EL (cell line): ENCODE results near the gene ITGBL1.
A peak's percentile ranks its signal among the peaks of the same experiment; 100 is the strongest.

Source experiments
- DNase-seq: peaks from one replicate; pipeline ENCODE4 v3.0.0-alpha.2; 2016

Gene ITGBL1

GRCh38 chr13:101572456-101572855 is 120.0 kb downstream of the ITGBL1 start:
- peak; percentile 53 for DNase-seq

GRCh38 chr13:101575581-101575980 is 123.1 kb downstream of the ITGBL1 start:
- DNase-seq = no peak

GRCh38 chr13:101576455-101576854 is 124.0 kb downstream of the ITGBL1 start:
- DNase-seq = peak; percentile 13

DNA sequence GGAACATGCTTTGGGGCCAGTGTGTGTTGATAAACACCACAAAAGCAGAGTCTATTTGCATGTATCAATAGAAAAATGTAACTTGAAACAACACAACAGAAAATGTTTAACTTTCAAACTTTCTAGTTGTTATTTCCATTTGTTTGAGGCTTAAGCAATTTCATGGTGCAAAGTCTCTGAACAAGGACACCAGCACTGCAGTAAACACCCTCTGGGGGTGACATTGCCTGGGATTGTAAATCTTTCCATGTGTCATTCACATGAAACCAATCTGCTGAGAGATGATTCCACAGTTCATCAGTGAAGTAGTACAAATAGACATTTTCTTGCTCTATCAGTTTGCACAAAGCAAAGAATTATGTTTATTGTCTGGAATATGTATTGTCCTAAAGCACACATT is 124.5 kb downstream of the ITGBL1 start:
- no peak for DNase-seq

DNA sequence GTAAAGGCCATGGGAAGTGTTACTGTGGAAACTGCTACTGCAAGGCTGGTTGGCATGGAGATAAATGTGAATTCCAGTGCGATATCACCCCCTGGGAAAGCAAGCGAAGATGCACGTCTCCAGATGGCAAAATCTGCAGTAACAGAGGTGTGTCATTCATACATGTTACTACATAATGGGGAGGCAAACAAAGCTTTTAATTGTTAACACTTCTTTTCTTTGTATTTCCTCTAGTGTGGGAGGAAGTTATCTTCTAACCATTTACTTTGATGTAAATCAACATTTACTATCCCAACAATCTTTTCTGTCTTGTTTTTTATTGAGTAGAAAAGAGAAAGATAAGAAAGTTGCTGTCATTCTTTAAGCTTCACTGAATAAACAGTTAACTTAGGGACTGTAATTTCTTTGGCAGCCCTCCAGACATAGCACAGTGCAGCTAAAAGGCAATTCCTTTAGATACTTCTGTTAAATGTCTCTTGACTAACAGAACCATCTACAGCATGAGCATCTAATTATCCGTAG is 126.9 kb downstream of the ITGBL1 start:
- peak; percentile 60 for DNase-seq

DNA sequence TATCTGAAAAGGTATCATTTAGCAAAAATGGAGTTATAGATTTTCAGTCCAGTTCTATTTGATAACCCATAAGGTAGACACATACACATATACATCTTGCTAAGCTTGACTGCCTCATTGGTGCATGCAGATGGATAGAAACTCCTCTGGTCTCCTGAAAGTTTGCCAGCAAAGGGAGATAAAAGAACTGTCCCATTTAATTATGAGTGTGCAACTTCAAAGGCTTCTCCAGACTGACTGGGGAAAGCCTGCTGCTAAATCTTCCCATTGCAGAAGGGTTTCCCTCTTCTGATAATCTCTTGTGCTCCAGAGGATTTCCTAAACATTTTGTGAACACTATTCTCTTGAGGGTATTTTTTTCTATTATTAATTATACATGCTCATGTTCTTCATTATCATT is 131.9 kb downstream of the ITGBL1 start:
- no peak for DNase-seq

DNA sequence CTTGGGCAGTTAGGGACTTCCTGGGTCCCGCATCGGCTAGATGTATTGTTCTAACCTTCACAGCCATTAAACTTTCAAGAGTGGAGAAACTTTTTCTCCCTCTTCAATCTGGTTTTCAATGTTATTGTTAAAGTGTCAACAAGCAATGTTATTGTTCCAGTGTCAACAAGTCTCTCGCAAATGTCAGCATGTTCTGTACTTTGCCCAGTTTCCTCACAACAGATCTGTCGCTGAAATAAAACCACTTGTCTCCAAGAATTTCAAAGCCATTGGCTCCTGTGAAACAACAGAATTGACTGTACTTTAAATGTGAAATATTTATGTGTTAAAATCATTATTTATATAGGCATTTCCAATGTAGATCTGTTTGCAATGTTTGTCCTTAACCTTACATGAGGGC is 138.0 kb downstream of the ITGBL1 start:
- DNase-seq = no peak

DNA sequence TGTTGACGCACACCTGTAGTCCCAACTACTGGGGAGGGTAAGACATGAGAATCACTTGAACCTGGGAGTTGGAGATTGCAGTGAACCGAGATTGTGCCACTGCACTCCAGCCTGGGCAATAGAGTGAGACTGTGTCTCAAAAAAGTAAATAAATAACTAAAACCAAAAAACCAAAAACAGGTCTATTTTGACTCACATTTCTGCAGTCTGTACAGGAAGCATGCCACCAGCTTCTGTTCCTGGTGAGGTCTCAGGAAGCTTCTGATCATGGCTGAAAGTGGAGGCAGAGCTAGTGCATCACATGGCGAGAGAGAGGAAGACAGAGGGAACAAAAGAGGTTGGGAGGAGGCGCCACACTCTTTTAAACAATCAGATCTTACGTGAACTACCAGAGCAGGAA is 142.5 kb downstream of the ITGBL1 start:
- DNase-seq = no peak

DNA sequence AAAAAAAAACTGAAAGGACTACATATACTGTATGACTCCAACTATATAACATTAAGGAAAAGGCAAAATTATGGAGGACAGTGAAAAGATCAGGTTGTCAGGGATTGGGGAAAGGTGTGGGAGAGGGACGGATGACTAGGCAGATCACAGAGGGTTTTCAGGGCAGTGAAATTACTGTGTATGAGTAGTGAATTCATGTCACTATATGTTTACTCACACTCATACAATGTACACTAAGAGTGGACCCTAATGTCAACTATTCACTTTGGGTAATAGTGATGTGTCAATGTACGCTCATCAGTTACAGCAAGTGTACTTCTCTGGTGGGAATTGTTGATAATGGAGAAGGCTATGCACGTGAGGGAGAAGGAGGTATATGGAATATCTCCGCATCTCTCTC is 144.3 kb downstream of the ITGBL1 start:
- no peak for DNase-seq

GRCh38 chr13:101611491-101612475 is 159.3 kb downstream of the ITGBL1 start:
- DNase-seq = no peak

- no peak for DNase-seq
Measured at GRCh38 chr13:101612735-101613134, 160.3 kb downstream of the ITGBL1 start.

DNA sequence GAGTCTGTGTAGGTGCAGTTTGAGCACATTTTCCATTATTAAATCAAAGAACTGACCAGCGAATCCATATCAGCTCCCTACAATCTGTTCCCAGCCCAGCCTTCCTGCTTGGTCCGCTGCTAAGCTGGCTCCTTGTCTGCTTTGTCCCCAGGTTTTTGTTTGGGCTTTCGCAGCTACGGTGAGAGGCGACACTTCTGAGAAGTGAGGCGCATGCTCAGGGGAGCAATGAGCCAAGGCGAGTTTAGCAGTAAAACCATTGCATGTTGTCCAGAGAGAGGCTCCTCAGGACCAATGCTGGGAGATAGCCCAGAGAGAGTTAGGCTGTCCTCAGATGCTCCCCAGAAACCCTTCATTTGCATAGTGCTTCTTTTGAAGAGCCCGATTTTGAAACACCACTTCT is 162.0 kb downstream of the ITGBL1 start:
- DNase-seq = no peak

GRCh38 chr13:101618440-101619187 is 166.1 kb downstream of the ITGBL1 start:
- DNase-seq = no peak

GRCh38 chr13:101621099-101621498 is 168.6 kb downstream of the ITGBL1 start:
- DNase-seq = no peak

GRCh38 chr13:101623470-101624209 is 171.2 kb downstream of the ITGBL1 start:
- DNase-seq = peak; percentile 36

DNA sequence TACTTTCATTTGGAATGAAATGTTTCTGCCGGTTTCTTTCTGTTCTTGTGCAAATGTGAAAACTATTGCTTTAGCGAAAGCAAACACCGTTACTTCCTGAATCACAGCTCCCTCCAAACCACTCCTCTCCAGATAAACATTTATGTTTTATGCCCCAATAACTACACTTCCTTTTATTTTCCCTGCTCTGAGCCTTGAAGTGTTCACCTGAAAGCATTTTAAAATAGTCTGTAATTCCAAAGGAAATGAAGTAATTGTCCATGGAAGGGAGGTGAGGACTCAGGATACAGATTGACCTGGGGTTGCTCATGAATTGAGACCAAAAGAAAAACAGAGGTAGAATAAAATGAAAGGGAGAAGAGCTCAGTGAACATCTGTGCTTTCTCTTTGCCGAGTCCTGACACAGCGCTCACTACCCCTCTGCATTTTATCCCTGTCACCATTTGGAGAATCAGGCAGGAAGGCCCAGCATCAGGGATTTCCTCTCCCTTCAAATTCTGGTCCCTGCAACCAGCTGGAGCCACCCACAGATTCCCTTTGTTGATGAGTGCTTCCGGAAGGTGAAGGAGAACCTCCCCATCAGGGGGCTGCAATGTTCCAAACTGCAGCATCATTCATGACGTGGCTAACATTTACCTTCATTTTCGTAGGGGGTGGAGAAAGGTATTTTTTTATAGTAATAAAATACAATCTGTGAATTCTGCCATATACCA is 171.9 kb downstream of the ITGBL1 start:
- no peak for DNase-seq

- no peak for DNase-seq
Measured at GRCh38 chr13:101624981-101625380, 172.5 kb downstream of the ITGBL1 start.

- DNase-seq = peak; percentile 13
Measured at GRCh38 chr13:101626925-101627555, 174.6 kb downstream of the ITGBL1 start.

DNA sequence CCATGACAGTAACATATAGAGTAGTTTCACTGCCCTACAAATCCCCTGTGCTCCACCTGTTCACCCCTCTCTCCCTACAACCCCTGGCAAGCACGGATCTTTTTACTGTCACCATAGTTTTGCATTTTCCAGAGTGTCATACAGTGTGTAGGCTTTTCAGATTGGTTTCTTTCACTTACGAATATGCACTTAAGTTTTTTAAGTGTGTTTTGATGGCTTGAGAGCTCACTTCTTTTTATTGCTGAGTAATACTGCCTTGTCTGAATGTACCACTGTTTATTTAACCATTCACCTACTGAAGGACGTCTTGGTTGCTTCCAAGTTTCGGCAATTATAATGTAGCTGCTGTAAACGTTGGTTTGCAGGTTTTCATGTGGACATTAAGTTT is 175.1 kb downstream of the ITGBL1 start:
- no peak for DNase-seq

GRCh38 chr13:101628900-101629299 is 176.4 kb downstream of the ITGBL1 start:
- DNase-seq = no peak

- no peak for DNase-seq
Measured at GRCh38 chr13:101631395-101631794, 178.9 kb downstream of the ITGBL1 start.

GRCh38 chr13:101634142-101634541 is 181.7 kb downstream of the ITGBL1 start:
- DNase-seq = no peak
